HEK293 (cell line): ENCODE measurements around the gene ARHGEF2.
A peak's percentile ranks its signal among the peaks of the same experiment; 100 is the strongest.

Source experiments
- CTCF ChIA-PET: fragments of 350-600 bp; formaldehyde crosslinking; extraction: SDS; loops from one replicate; lab custom pipeline; 2021; ENCODE audit warnings: antibody characterized with exemption; lab: Yijun Ruan, JAX
- POLR2A ChIA-PET: fragments of 300-600 bp; formaldehyde crosslinking; extraction: SDS; loops from one replicate; lab custom pipeline; 2020; ENCODE audit warnings: antibody characterized with exemption, inconsistent platforms; lab: Yijun Ruan, JAX
- H3K27ac ChIP-seq: fragments of 200-500 bp; sonication (Bioruptor generic); 2 replicates; pipeline ENCODE4 v1.5.1; 2014; ENCODE audit warnings: low read depth, low read length, control low read depth, inconsistent platforms; ENCODE audit errors: extremely low read depth
- H3K36me3 ChIP-seq, 2 experiments: fragments of 200-500 bp in 1 of 2; sonication (Bioruptor generic) in 1 of 2; 1 replicate in 1 of 2; 2 replicates in 1 of 2; pipeline ENCODE4 v1.5.1; 2014 to 2017; ENCODE audit warnings: inconsistent platforms in 2 of 2, low read length in 2 of 2; ENCODE audit not compliant: control insufficient read depth in 2 of 2, insufficient read depth in 1 of 2
- H3K4me1 ChIP-seq: fragments of 200-500 bp; sonication (Bioruptor generic); 2 replicates; pipeline ENCODE4 v1.5.1; 2014; ENCODE audit warnings: mild to moderate bottlenecking, low read length, inconsistent platforms; ENCODE audit not compliant: control insufficient read depth, insufficient read depth
- H3K4me3 ChIP-seq: 2 replicates; pipeline ENCODE4 v1.5.1; 2011; ENCODE audit warnings: low read depth, mild to moderate bottlenecking, control low read depth, low read length, moderate library complexity
- H3K9me3 ChIP-seq: fragments of 200-500 bp; sonication (Bioruptor generic); 2 replicates; pipeline ENCODE4 v1.5.1; 2014; ENCODE audit warnings: low read depth, low read length, inconsistent platforms; ENCODE audit not compliant: control insufficient read depth, insufficient read depth
- SCRT1 ChIP-seq: fragments of 450-650 bp; formaldehyde crosslinking; IDR thresholded peaks from 2 replicates; pipeline ENCODE4 v1.5.1; 2016; ENCODE audit warnings: missing biosample characterization, missing genetic modification characterization, borderline replicate concordance
- SCRT2 ChIP-seq: fragments of 450-650 bp; formaldehyde crosslinking; IDR thresholded peaks from 2 replicates; pipeline ENCODE4 v1.5.1; 2016; ENCODE audit warnings: missing biosample characterization, missing genetic modification characterization
- SP2 ChIP-seq: fragments of 450-650 bp; formaldehyde crosslinking; IDR thresholded peaks from 2 replicates; pipeline ENCODE4 v1.5.1; 2016; ENCODE audit warnings: missing biosample characterization, missing genetic modification characterization
- YY1 ChIP-seq: fragments of 450-650 bp; formaldehyde crosslinking; IDR thresholded peaks from 2 replicates; pipeline ENCODE4 v1.5.1; 2018; ENCODE audit warnings: missing biosample characterization, missing genetic modification characterization
- ZBTB10 ChIP-seq: fragments of 450-650 bp; formaldehyde crosslinking; IDR thresholded peaks from 2 replicates; pipeline ENCODE4 v1.5.1; 2016; ENCODE audit warnings: missing biosample characterization, missing genetic modification characterization
- ZBTB17 ChIP-seq: fragments of 450-650 bp; formaldehyde crosslinking; IDR thresholded peaks from 2 replicates; pipeline ENCODE4 v1.5.1; 2016; ENCODE audit warnings: missing biosample characterization, missing genetic modification characterization
- ZNF10 ChIP-seq: fragments of 450-650 bp; formaldehyde crosslinking; IDR thresholded peaks from 2 replicates; pipeline ENCODE4 v1.5.1; 2017; ENCODE audit warnings: missing biosample characterization, missing genetic modification characterization
- ZNF132 ChIP-seq: fragments of 450-650 bp; formaldehyde crosslinking; IDR thresholded peaks from 2 replicates; pipeline ENCODE4 v1.5.1; 2017; ENCODE audit warnings: missing biosample characterization, missing genetic modification characterization, borderline replicate concordance
- ZNF133 ChIP-seq: fragments of 450-650 bp; formaldehyde crosslinking; IDR thresholded peaks from 2 replicates; pipeline ENCODE4 v1.5.1; 2016; ENCODE audit warnings: missing biosample characterization, missing genetic modification characterization
- ZNF174 ChIP-seq: fragments of 450-650 bp; formaldehyde crosslinking; IDR thresholded peaks from 2 replicates; pipeline ENCODE4 v1.5.0; 2017; ENCODE audit warnings: missing biosample characterization, mild to moderate bottlenecking, missing genetic modification characterization
- ZNF248 ChIP-seq: fragments of 450-650 bp; formaldehyde crosslinking; IDR thresholded peaks from 2 replicates; pipeline ENCODE4 v1.5.1; 2017; ENCODE audit warnings: missing biosample characterization, missing genetic modification characterization
- ZNF266 ChIP-seq: fragments of 450-650 bp; formaldehyde crosslinking; IDR thresholded peaks from 2 replicates; pipeline ENCODE4 v1.5.1; 2016; ENCODE audit warnings: missing biosample characterization, missing genetic modification characterization, low read depth
- ZNF324 ChIP-seq: fragments of 450-650 bp; formaldehyde crosslinking; IDR thresholded peaks from 2 replicates; pipeline ENCODE4 v1.5.1; 2016; ENCODE audit warnings: missing biosample characterization, missing genetic modification characterization
- ZNF391 ChIP-seq: fragments of 450-650 bp; formaldehyde crosslinking; IDR thresholded peaks from 2 replicates; pipeline ENCODE4 v1.5.1; 2016; ENCODE audit warnings: low read depth, missing biosample characterization, missing genetic modification characterization, borderline replicate concordance
- ZNF488 ChIP-seq: fragments of 450-650 bp; formaldehyde crosslinking; IDR thresholded peaks from 2 replicates; pipeline ENCODE4 v1.5.1; 2016; ENCODE audit warnings: missing biosample characterization, missing genetic modification characterization
- ZNF501 ChIP-seq: fragments of 450-650 bp; formaldehyde crosslinking; IDR thresholded peaks from 2 replicates; pipeline ENCODE4 v1.5.1; 2016; ENCODE audit warnings: missing biosample characterization, missing genetic modification characterization
- ZNF560 ChIP-seq: fragments of 450-650 bp; formaldehyde crosslinking; IDR thresholded peaks from 2 replicates; pipeline ENCODE4 v1.5.1; 2017; ENCODE audit warnings: missing biosample characterization, missing genetic modification characterization, borderline replicate concordance
- ZNF623 ChIP-seq: fragments of 450-650 bp; formaldehyde crosslinking; IDR thresholded peaks from 2 replicates; pipeline ENCODE4 v1.5.1; 2016; ENCODE audit warnings: missing biosample characterization, missing genetic modification characterization
- TF ChIP-seq, protein P1 (sequence below): fragments of 450-650 bp; formaldehyde crosslinking; IDR thresholded peaks from 2 replicates; pipeline ENCODE4 v1.5.1; 2016; ENCODE audit warnings: missing biosample characterization, missing genetic modification characterization
- TF ChIP-seq, protein P2 (sequence below): fragments of 450-650 bp; formaldehyde crosslinking; IDR thresholded peaks from 2 replicates; pipeline ENCODE4 v1.5.1; 2016; ENCODE audit warnings: missing biosample characterization, missing genetic modification characterization

ARHGEF2 gene

GRCh38 chr1:155944444-155944799 is 33.9 kb downstream of the ARHGEF2 start (continued):
- TF ChIP-seq ZNF488 (tag by site-specific recombination) (no peak), ZNF132 (tag by site-specific recombination) (no peak), ZNF248 (no peak), ZNF501 (tag by site-specific recombination) (no peak), SP2 (tag by site-specific recombination) (no peak), ZNF560 (tag by site-specific recombination) (no peak), ZNF10 (tag by site-specific recombination) (no peak), ZNF174 (tag by site-specific recombination) (no peak)
- TF ChIP-seq, protein P1, sequence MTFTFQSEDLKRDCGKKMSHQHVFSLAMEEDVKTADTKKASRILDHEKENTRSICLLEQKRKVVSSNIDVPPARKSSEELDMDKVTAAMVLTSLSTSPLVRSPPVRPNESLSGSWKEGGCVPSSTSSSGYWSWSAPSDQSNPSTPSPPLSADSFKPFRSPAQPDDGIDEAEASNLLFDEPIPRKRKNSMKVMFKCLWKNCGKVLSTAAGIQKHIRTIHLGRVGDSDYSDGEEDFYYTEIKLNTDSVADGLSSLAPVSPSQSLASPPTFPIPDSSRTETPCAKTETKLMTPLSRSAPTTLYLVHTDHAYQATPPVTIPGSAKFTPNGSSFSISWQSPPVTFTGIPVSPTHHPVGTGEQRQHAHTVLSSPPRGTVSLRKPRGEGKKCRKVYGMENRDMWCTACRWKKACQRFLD (tag by site-specific recombination): no peak

DNA sequence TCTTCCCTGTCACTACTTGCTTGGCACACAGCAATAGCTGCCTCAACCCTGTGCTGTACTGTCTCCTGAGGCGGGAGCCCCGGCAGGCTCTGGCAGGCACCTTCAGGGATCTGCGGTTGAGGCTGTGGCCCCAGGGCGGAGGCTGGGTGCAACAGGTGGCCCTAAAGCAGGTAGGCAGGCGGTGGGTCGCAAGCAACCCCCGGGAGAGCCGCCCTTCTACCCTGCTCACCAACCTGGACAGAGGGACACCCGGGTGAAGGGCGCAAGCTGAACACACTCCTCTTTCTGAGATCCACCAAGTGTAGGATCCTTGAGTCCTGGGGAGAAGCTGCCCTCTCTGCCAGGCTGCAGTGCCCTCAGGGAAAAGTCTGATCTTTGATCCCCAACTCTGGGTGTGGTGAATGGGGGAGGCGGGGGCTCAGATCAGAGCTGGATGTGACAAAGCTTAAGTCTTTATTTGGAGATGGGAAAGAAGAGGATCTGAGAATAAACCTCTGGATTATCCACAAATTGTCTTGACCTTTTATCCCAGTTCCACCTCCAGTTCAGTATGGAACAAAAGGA is 35.7 kb downstream of the ARHGEF2 start:
- CTCF ChIA-PET: interaction anchor here (0.6 to 1.9 kb wide), 5 partner anchors 10 to 179 kb away, joined by 3 to 6 read pairs (median 3); no protein-coding TSS in a partner anchor
- no peak overlapping the region for H3K27ac ChIP-seq
- no peak for TF ChIP-seq ZBTB10 (tag by site-specific recombination)
- TF ChIP-seq ZNF391: no peak
- no peak for TF ChIP-seq ZNF324 (tag by site-specific recombination)
- TF ChIP-seq YY1 (tag by site-specific recombination): no peak
- peak; percentile 97 for TF ChIP-seq SCRT2
- peak; percentile 80; the same call in 1 of the 2 replicates for TF ChIP-seq SCRT1
- TF ChIP-seq ZNF266 (tag by site-specific recombination): no peak
- no peak for TF ChIP-seq ZBTB17 (tag by site-specific recombination)
- TF ChIP-seq ZNF133 (tag by site-specific recombination): no peak
- TF ChIP-seq, protein P2, sequence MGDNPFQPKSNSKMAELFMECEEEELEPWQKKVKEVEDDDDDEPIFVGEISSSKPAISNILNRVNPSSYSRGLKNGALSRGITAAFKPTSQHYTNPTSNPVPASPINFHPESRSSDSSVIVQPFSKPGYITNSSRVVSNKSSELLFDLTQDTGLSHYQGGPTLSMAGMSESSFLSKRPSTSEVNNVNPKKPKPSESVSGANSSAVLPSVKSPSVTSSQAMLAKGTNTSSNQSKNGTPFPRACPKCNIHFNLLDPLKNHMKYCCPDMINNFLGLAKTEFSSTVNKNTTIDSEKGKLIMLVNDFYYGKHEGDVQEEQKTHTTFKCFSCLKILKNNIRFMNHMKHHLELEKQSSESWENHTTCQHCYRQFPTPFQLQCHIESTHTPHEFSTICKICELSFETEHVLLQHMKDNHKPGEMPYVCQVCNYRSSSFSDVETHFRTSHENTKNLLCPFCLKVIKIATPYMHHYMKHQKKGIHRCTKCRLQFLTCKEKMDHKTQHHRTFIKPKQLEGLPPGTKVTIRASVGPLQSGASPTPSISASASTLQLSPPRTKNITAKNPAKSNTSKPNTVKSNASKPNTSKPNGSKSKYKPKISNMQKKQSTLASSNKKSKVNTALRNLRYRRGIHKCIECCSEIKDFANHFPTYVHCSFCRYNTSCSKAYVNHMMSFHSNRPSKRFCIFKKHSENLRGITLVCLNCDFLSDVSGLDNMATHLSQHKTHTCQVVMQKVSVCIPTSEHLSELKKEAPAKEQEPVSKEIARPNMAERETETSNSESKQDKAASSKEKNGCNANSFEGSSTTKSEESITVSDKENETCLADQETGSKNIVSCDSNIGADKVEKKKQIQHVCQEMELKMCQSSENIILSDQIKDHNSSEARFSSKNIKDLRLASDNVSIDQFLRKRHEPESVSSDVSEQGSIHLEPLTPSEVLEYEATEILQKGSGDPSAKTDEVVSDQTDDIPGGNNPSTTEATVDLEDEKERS (tag by site-specific recombination): no peak
- TF ChIP-seq ZNF501 (tag by site-specific recombination): no peak
- TF ChIP-seq ZNF623 (tag by site-specific recombination): no peak
- TF ChIP-seq, all 188 proteins: peak for 2
- Histone ChIP-seq H3K4me3 (no peak overlapping the region), H3K9me3 (no peaks in the 10 kb centered on the region), H3K36me3 (peaks cover 0 to 17% of the 10 kb centered on the region in 2 experiments; a peak in 2 of 3 replicates), H3K4me1 (peaks cover 19% of the 10 kb centered on the region)
- POLR2A ChIA-PET: interaction anchor here (1.0 to 1.2 kb wide), 3 partner anchors 10 to 109 kb away, joined by 3 to 4 read pairs (median 4); no protein-coding TSS in a partner anchor
